ENCODE measurements around the gene CARMIL1.

GRCh38 chr6:25457516-25457915 is 178.3 kb downstream of the CARMIL1 start:
- TF ChIP-seq, protein P1, sequence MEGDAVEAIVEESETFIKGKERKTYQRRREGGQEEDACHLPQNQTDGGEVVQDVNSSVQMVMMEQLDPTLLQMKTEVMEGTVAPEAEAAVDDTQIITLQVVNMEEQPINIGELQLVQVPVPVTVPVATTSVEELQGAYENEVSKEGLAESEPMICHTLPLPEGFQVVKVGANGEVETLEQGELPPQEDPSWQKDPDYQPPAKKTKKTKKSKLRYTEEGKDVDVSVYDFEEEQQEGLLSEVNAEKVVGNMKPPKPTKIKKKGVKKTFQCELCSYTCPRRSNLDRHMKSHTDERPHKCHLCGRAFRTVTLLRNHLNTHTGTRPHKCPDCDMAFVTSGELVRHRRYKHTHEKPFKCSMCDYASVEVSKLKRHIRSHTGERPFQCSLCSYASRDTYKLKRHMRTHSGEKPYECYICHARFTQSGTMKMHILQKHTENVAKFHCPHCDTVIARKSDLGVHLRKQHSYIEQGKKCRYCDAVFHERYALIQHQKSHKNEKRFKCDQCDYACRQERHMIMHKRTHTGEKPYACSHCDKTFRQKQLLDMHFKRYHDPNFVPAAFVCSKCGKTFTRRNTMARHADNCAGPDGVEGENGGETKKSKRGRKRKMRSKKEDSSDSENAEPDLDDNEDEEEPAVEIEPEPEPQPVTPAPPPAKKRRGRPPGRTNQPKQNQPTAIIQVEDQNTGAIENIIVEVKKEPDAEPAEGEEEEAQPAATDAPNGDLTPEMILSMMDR (IDR thresholded peaks at IDR 0.05): no peak
- TF ChIP-seq POLR2A (IDR thresholded peaks at IDR 0.05): no peak

Measured in suprapubic skin (tissue), 3 donors.